Aorta (tissue), 5 donors: Measurements from ENCODE around the gene CCNYL1. TPM values are rescaled to one million over a fixed set of nuclear protein-coding genes. Genes with fewer than 3 reads are reported as not detected.

Source experiments
- ATAC-seq: fragments of 200-7000 bp; cut with Tn5 transposase; one replicate; pipeline ENCODE4 v1.9.1; 2022; ENCODE audit warnings: moderate library complexity; ENCODE audit not compliant: low FRiP score
- DNase-seq, 2 donors: peaks; one replicate each; pipeline ENCODE4 v3.0.0-alpha.2; 2020
- H3K27ac ChIP-seq, 2 donors: one replicate each; pipeline ENCODE4 v1.5.1; 2013; ENCODE audit warnings: low read length in 2 of 2, mild to moderate bottlenecking in 2 of 2, moderate library complexity in 2 of 2, control low read depth in 1 of 2, inconsistent platforms in 1 of 2, low read depth in 1 of 2
- H3K27me3 ChIP-seq, 2 donors: one replicate each; pipeline ENCODE4 v1.6.1; 2013; ENCODE audit warnings: control low read depth in 1 of 2, low read length in 1 of 2, mild to moderate bottlenecking in 1 of 2, moderate library complexity in 1 of 2; ENCODE audit not compliant: insufficient read depth in 2 of 2, control insufficient read depth in 1 of 2
- H3K36me3 ChIP-seq, 2 donors: one replicate each; pipeline ENCODE4 v1.6.1; 2013; ENCODE audit warnings: control low read depth in 1 of 2, low read length in 1 of 2, mild to moderate bottlenecking in 1 of 2; ENCODE audit not compliant: insufficient read depth in 2 of 2, control insufficient read depth in 1 of 2
- H3K4me1 ChIP-seq, 2 donors: one replicate each; pipeline ENCODE4 v1.6.1; 2013; ENCODE audit warnings: low read length in 2 of 2, control low read depth in 1 of 2, mild to moderate bottlenecking in 1 of 2, moderate library complexity in 1 of 2; ENCODE audit not compliant: insufficient read depth in 2 of 2, control insufficient read depth in 1 of 2
- H3K4me3 ChIP-seq, 2 donors: one replicate each; pipeline ENCODE4 v1.5.1; 2013; ENCODE audit warnings: low read length in 2 of 2, control low read depth in 1 of 2, mild to moderate bottlenecking in 1 of 2
- H3K9me3 ChIP-seq: one replicate; pipeline ENCODE4 v1.6.1; 2013; ENCODE audit warnings: mild to moderate bottlenecking, low read length; ENCODE audit not compliant: control insufficient read depth
- WGBS, 2 donors: extraction: QIAGEN DNeasy Blood & Tissue Kit; methylation state at CpG; one replicate each; pipeline ENCODE4 v1.1.7; 2013; 5-methylcytosine and 5-hydroxymethylcytosine counted together
- intact Hi-C, 2 donors: fragments of 100-400 bp; cut with DNase I; formaldehyde crosslinking; loops; one replicate each; pipeline versions ENCODE4 v1.14.2 to v1.15.0; 2022
- polyA plus RNA-seq, 2 donors: library from polyadenylated mRNA; stranded (reverse); fragments of 200-250 nt; gene quantifications; one replicate each; pipeline ENCODE4 v1.2.3, GENCODE V29; 2013
- total RNA-seq, 2 donors: library from RNA; stranded (reverse); fragmentation: NEBNext Ultra II Directional; extraction: Animal tissue kit (Norgen Biotek cat#: 25700); gene quantifications; one replicate each; pipeline ENCODE4 v1.2.1, GENCODE V29; 2021
- donor health status: healthy with polysubstance abuse.
- donor health status: Bipolar disorder and iron deficiency.
- donor health status: DM: no; HTN: no; CAD: no.
- donor health status: DM: no; HTN: no; CAD: no.
- donor health status: DM: yes; HTN: yes; CAD: no.

The CCNYL1 gene
- total and polyA plus RNA-seq, 4 donors: 10.0 to 37.1 (median 20.9) TPM

DNA sequence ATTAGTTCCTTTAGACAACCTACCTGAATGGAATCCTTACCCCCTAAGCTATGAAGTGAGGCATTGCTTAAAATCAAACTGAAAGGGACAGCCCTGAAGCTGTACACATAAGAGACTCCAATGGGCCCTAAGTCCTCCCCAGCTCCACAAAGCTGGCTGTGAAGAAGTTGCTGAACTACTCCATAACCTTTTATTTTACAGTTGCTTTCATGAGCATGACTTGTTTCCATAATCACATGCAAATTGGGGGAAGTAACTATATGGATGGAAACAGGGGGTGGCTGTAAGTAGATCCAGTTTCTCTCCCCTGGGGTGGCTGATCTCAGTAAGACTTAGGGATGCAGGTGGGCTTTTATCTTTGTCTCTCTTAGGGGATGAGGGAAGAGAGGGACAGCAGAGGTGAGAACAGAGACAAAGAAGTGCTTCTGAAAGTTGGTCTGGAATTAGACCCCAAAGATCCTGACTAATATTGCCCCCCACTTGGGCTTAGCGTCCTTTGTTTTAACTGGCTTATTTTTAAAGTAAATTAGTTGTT lies 52.7 kb downstream of the CCNYL1 start:
- H3K27ac ChIP-seq: no peak overlapping the region
- H3K27me3 ChIP-seq: no peaks in the 10 kb centered on the region
- H3K36me3 ChIP-seq: peaks cover 0 to 3% of the 10 kb centered on the region in 2 donors
- H3K4me1 ChIP-seq: no peaks in the 10 kb centered on the region
- H3K9me3 ChIP-seq: no peaks in the 10 kb centered on the region
- H3K4me3 ChIP-seq: no peak overlapping the region
- WGBS, 2 donors: 88 to 90% methylated on average over 1 of the region's 1 CpG
- DNase-seq (no peak), ATAC-seq (no peak)
- intact Hi-C loops: no loop called here

DNA sequence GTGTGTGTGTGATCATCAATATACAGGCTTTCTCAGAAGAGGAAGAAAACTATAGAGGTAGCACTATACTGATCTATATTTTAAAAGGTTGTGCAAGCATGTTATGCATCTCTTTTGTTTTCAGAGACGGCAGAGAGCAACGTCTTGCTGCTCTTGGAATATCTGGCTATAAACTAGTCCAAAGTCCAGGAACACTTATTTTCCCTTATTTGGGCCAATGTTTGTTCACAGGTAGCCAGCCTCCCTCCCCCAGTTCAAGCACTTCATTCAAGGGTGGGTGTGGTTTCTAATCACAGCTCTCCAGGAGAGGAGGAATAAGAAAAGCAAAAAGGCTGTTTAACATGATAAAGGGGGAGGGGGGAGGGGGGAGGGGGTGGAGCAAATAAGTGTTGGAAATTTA lies 54.1 kb downstream of the CCNYL1 start:
- Histone ChIP-seq H3K4me3 (no peak overlapping the region), H3K27ac (no peak overlapping the region), H3K4me1 (no peaks in the 10 kb centered on the region), H3K9me3 (no peaks in the 10 kb centered on the region), H3K36me3 (peaks cover 0 to 3% of the 10 kb centered on the region in 2 donors), H3K27me3 (no peaks in the 10 kb centered on the region)
- DNase-seq (no peak), ATAC-seq (no peak)
- WGBS, 2 donors: 70 to 71% methylated on average over 2 of the region's 2 CpGs
- intact Hi-C loops: loop anchor here in 1 of 2 donors (5.0 kb wide), 1 partner anchor 207 kb away; no protein-coding TSS in a partner anchor

DNA sequence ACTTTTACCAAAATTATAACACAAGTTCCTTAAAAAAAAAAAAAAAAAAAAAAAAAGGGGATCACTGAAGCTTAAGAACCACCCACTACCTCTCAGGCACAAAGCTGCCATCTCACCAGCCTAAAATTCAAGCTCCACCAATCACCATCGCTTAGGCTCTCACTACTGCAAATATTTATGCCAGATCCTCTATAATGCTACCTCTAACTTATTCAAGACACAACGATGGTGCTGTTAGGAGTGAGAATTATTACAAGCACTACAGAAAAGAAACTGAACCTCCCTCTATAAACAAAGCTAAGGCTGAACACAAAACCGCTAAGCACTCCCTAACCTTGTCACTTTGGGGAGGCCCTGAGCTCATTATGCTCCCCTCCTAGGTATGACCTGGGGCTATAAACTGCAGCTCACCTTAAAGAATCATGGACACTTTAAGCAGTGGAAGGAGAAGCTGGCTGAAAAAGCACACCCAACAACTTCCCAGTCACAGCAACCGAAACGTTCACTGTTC lies 54.7 kb downstream of the CCNYL1 start:
- intact Hi-C loops: loop anchor here in 1 of 2 donors (5.0 kb wide), 1 partner anchor 206 kb away; no protein-coding TSS in a partner anchor
- no peaks in the 10 kb centered on the region for H3K9me3 ChIP-seq
- ATAC-seq (no peak), DNase-seq (no peak)
- H3K4me3 ChIP-seq: no peak overlapping the region
- H3K27me3 ChIP-seq: no peaks in the 10 kb centered on the region
- no peaks in the 10 kb centered on the region for H3K4me1 ChIP-seq
- no peak overlapping the region for H3K27ac ChIP-seq
- H3K36me3 ChIP-seq: peaks cover 0 to 3% of the 10 kb centered on the region in 2 donors
- 76 to 84% methylated on average over 5 of the region's 5 CpGs for WGBS, 2 donors

DNA sequence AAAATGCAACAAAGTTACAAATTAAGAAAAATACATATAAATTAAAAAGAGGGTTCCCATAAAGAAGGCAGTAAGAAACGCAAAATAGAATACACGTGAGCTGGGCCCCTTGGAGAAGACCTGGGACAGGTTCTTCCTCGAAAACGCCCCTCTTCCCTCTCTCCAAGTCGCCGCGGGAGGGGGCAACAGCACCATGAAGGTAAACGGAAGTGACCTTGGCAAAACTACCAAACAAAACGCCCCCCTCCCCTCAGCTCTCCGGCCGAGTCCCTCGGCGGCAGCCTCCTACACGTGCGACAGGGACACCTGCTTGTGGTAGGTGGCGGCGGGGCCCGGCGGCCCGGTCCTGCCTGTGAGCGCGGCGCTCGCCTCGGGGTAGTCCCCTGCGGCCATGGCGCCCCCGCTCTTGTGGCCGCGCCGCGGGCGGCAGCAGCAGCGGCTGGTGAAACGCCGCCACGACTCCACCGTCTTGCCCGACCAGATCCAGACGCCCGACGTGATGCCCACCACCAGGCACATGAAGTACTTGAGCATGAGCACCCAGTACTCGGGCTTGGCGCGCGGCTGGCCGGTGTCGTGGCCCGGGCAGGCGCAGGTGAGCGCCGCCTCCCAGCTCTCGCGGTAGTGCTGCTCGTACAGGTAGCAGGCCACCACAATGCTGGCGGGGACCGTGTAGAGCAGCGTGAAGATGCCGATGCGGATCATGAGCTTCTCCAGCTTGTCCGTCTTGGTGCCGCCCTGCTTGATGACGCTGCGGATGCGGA lies 55.4 kb downstream of the CCNYL1 start:
- no peak for DNase-seq
- 72 to 83% methylated on average over 65 of the region's 65 CpGs for WGBS, 2 donors
- H3K27ac ChIP-seq: no peak overlapping the region

DNA sequence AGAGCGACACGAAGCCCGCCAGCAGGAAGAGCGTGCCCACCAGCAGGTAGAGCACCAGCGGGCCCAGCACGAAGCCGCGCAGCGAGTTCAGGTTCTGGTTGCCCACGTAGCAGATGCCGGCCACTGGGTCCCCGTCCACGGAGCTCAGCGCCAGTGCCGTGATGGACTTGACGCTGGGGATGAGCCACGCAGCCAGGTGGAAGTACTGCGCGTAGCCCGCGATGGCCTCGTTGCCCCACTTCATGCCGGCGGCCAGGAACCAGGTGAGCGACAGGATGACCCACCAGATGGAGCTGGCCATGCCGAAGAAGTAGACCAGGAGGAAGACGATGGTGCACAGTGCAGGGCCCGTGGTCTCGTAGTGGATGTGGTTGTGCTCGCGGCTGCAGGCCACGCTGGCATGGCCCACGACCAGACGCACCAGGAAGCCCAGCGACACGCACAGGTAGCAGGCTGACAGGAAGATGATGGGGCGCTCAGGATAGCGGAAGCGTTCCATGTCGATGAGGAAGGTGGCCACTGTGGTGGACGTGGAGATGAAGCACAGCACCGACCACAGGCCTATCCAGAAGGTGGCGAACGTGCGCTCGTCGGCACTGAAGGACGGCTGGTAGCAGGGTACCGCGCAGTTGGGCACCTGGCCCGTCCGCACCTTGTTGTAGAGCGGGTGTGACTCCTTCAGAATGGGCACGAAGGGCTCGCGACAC lies 56.2 kb downstream of the CCNYL1 start:
- Histone ChIP-seq H3K27me3 (no peaks in the 10 kb centered on the region), H3K36me3 (no peaks in the 10 kb centered on the region), H3K4me1 (no peaks in the 10 kb centered on the region), H3K4me3 (no peak overlapping the region), H3K27ac (no peak overlapping the region), H3K9me3 (no peaks in the 10 kb centered on the region)
- DNase-seq (peak; percentile 54 to 81), ATAC-seq (no peak)
- 75 to 76% methylated on average over 55 to 56 of the region's 56 CpGs for WGBS, 2 donors
- intact Hi-C loops: loop anchor here in 1 of 2 donors (5.0 kb wide), 1 partner anchor 205 kb away; no protein-coding TSS in a partner anchor

More for the DNA sequence above, 55.4 kb downstream of the CCNYL1 start:
- no peaks in the 10 kb centered on the region for H3K9me3 ChIP-seq
- H3K4me3 ChIP-seq: no peak overlapping the region
- no peaks in the 10 kb centered on the region for H3K4me1 ChIP-seq
- intact Hi-C loops: loop anchor here in 1 of 2 donors (5.0 kb wide), 1 partner anchor 205 kb away; no protein-coding TSS in a partner anchor
- ATAC-seq: no peak
- H3K27me3 ChIP-seq: no peaks in the 10 kb centered on the region
- H3K36me3 ChIP-seq: peaks cover 0 to 2% of the 10 kb centered on the region in 2 donors

DNA sequence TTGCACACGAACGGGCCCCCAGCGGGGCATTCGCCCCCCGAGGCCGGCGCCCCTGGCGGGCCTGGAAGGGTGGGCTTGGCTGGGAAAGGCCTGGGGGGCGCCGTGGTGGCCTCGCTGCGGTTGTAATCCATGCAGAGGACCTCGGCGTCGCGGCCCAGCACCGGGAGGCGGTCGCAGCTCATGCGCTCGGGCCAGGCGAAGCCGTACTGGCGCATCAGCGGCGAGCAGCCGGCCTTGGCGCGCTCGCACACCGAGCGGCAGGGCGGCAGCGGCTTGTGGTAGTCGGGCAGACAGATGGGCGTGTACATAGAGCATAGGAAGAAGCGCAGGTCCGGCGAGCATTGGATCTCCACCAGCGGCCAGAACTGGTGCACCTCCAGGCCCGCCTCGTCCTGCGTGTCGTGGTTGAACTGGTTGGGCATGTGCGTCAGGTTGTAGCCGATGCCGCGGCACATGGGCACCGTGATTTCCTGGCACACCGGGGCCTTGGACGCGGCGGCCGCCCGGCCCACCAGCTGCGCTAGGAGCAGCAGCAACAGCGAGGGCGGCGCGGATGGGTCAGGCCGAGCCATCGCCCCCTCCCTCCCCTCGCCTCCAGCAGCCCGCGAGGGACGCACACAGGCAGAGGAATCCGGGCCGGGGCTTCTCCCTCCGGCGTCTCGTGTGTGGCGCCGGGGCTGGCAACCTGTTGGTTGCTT lies 56.9 kb downstream of the CCNYL1 start:
- H3K36me3 ChIP-seq: no peaks in the 10 kb centered on the region
- peak overlapping the region; percentile 61 to 96 for H3K4me3 ChIP-seq
- intact Hi-C loops: loop anchor here in 1 of 2 donors (5.0 kb wide), 1 partner anchor 204 kb away; no protein-coding TSS in a partner anchor
- peak; percentile 23 for ATAC-seq
- H3K4me1 ChIP-seq: no peaks in the 10 kb centered on the region
- H3K9me3 ChIP-seq: no peaks in the 10 kb centered on the region
- no peaks in the 10 kb centered on the region for H3K27me3 ChIP-seq
- whole genome bisulfite sequencing, 2 donors: 2 to 3% methylated on average over 65 to 73 of the region's 73 CpGs
- DNase-seq: peak; percentile 67 to 82
- H3K27ac ChIP-seq: no peak overlapping the region

DNA sequence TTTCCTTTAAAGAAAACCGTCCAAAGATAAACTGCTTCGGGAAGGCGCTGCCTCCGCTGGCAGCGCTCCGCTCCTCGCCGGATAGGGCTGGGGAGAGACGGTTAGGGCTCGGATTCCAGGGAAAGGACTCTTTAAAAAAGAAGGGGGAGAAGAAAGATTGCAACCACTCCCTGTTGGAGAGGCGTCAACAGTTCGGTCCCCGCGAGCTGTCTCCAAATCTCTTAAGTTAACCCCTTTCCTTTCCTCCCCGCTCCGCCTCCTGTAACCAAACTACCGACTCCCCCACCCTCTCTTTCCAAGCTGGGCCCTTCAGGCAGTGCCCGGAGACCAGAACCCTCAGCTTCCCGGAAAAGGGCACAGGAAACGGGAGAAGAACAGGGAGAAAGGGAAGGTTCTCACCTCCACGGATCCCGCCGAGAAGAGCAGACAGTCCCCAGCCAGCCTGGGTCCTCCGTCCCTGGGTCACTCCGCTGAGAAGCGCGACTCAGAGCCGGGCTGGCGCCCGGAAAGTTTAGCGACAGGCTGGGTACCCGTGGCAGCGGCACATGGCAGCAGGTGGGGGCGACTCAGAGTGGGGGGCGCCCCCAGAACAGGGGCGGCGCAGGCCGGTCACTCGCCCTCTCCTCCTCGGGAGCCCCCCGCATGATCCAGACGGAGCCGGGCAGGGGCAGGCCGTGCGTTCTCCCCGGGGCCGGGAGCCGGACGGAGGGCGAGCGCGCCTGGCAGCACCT lies 57.6 kb downstream of the CCNYL1 start:
- Histone ChIP-seq H3K4me1 (no peaks in the 10 kb centered on the region), H3K4me3 (peak overlapping the region; percentile 61 to 96), H3K27ac (no peak overlapping the region), H3K27me3 (no peaks in the 10 kb centered on the region), H3K9me3 (no peaks in the 10 kb centered on the region), H3K36me3 (no peaks in the 10 kb centered on the region)
- WGBS, 2 donors: 0% methylated on average over 37 to 52 of the region's 52 CpGs
- peak in 1 of 2 donors; percentile 61 for DNase-seq
- ATAC-seq: peak; percentile 3
- intact Hi-C loops: loop anchor here in 1 of 2 donors (5.0 kb wide), 1 partner anchor 203 kb away; no protein-coding TSS in a partner anchor
